ENCODE measurements around the gene TBL2. TPM values are rescaled to one million over a fixed set of nuclear protein-coding genes. Genes with fewer than 3 reads are reported as not detected.
"Not testable (repeated sequence)": the region's sequence is repeated elsewhere in the genome, so short reads cannot be mapped to it uniquely, and the experiment has no call there.

Gene TBL2
- total RNA-seq, 2 donors from 2014 or later: 27.7 to 29.6 TPM

DNA sequence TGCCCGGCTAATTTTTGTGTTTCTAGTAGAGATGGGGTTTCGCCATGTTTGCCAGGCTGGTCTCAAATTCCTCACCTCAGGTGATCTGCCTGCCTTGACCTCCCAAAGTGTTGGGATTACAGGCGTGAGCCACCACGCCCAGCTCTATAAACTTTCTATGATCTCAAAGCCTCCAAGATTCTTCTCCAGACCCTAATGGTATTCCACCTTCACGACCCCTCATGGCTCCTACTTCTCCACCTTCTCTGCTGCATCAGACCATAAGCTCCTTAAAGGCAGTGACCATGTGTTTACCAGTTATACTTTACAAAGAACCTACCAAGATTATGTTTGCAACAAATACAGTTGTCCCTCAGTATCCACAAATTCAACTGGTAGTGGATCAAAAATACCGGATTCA, 46.2 kb downstream of the TBL2 start:
- DNase-seq (no peak), ATAC-seq (replicated peaks in 1 of 2) (no peak)
- Mint-ChIP-seq H3K27me3 (ENCODE audit: low read depth) (no peaks in the 10 kb centered on the region), H3K36me3 (ENCODE audit: insufficient read depth in 2 of 2) (peaks cover 2 to 4% of the 10 kb centered on the region in 2 donors), H3K9me3 (no peaks in the 10 kb centered on the region), H3K4me1 (ENCODE audit: low read depth) (peaks cover 15% of the 10 kb centered on the region), H3K4me3 (no peak overlapping the region), H3K27ac (no peak overlapping the region)

DNA sequence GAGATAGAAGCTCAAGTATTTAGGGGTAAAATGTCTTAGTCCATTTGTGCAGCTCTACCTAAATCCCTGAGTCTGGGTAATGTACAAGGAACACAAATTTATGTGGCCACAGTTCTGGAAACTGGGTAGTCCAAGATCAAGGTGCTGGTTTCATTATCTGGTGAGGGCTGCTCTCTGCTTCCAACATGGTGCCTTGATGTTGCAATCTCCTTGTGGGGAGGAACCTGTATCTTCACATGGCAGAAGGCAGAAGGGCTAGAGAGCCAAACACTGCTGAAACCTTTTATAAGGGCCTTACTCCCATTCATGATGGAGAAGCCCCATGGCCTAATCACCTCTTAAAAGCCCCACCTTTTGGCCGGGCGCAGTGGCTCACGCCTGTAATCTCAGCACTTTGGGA, 47.6 kb downstream of the TBL2 start:
- Mint-ChIP-seq H3K36me3 (ENCODE audit: insufficient read depth in 2 of 2) (no peaks in the 10 kb centered on the region), H3K4me3 (no peak overlapping the region), H3K4me1 (ENCODE audit: low read depth) (peaks cover 22% of the 10 kb centered on the region), H3K27me3 (ENCODE audit: low read depth) (no peaks in the 10 kb centered on the region), H3K9me3 (no peaks in the 10 kb centered on the region), H3K27ac (no peak overlapping the region)
- DNase-seq: no peak
- no peak for ATAC-seq (replicated peaks in 1 of 2)

DNA sequence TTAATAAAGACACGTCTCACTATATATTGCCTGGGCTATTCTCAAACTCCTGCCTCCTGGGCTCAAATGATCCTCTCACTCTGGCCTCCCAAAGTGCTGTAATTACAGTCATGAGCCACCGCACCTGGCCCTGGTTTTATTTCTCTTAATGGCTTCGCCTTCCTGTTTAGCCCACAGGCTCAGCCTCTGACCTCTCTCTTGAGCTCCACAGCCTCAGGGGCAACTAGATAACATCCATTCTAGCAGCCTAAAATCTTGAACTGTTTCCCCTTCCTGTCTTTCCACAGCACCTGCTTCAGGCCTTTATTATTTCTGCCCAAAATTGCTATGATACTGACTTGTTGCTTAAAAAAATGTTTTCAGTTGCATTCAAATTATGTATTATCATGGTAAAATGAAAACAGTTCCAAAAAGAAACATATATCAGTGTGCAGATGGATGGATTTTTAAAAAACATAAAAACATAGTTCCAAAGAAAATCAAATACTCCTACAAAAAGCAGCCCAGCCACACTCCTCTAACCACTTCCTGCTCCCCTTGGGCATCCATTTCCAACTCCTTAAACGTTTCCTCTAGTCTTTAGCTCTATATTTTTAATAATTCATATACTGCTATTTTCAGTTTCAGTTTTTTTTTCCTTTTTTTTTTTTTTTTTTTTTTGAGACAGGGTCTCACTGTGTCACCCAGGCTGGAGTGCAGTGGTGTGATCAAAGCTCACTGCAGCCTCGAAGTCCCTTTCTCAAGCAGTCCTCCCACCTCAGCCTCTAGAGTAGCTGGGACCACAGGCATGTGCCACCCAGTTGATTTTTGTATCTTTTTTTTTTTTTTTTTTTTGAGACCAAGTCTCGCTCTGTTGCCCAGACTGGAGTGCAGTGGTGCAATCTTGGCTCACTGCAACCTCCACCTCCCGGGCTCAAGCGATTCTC, 51.2 kb downstream of the TBL2 start:
- Mint-ChIP-seq H3K36me3 (ENCODE audit: insufficient read depth in 2 of 2) (peaks cover 0 to 1% of the 10 kb centered on the region in 2 donors), H3K27me3 (ENCODE audit: low read depth) (no peaks in the 10 kb centered on the region), H3K4me1 (ENCODE audit: low read depth) (peaks cover 44% of the 10 kb centered on the region), H3K9me3 (no peaks in the 10 kb centered on the region), H3K27ac (peak overlapping the region; percentile 98), H3K4me3 (peak overlapping the region; percentile 52 to 81)
- DNase-seq (no peak), ATAC-seq (replicated peaks in 1 of 2) (no peak)

DNA sequence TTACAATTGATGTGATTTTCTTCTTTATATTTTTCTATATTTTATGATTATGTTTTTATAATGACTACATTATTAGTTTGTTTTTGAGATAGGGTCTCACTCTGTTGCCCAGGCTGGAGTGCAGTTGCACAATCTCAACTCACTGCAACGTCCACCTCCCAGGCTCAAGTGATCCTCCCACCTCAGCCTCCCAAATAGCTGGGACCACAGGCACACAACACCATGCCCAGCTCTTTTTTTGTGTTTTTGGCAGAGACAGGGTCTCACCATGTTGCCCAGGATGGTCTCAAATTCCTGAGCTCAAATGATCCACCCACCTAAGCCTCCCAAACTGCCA, 52.3 kb downstream of the TBL2 start:
- ATAC-seq (replicated peaks in 1 of 2); H3K27me3 Mint-ChIP-seq (ENCODE audit: low read depth); H3K9me3 Mint-ChIP-seq; H3K36me3 Mint-ChIP-seq (ENCODE audit: insufficient read depth in 2 of 2); DNase-seq; H3K27ac Mint-ChIP-seq: not testable (repeated sequence)
- Mint-ChIP-seq H3K4me3 (peak overlapping the region in 1 of 2 donors; percentile 82), H3K4me1 (ENCODE audit: low read depth) (peaks cover 44% of the 10 kb centered on the region)

DNA sequence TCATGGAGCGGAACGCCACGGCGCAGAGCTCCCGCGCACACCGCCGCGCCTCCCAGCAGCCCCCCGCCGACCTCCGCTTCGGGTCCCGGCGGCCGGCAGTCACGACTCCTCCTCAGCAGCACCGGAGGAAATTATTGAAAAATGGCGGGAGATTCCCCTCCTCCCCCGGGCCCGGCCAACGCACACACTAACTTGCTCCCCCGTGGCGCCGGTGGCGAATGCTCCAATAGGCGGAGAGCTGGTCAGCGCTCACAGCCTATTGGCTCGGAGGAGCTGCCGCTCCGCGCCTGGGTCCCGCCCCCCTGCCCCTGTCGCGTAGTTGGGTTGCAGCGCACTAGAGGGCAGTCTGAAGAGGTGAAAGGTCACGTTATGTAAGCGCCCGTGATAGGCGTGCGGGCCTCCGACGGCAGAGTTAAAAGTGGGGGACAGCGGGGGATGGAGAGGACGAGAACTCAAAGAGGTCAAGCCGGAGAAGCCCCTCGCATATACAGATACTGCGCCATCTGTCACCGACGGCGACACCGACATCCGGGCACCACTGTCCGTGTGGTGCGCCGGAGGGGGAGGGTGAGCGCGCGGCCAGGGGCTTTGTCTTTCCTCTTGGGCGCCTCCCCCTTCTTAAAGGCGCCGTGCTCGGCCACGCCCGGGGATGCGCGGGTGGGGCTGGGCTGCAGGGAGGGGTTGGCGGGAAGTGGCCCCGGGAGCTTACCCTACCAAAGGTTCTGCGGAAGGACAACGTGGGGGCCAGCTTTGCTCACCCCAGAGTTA, 56.1 kb downstream of the TBL2 start, which contains the start of gene BAZ1B:
BAZ1B (minus strand) TSS at position 189 of the 768 bp plus-strand sequence. CDS start 360 bp downstream, outside the sequence.
- Mint-ChIP-seq H3K27ac (peak within 1 kb of the TSS; percentile 93), H3K4me1 (ENCODE audit: low read depth) (peaks cover 63% of the 10 kb centered on the region), H3K4me3 (peak within 1 kb of the TSS; percentile 89 to 91), H3K27me3 (ENCODE audit: low read depth) (no peaks in the 10 kb centered on the region), H3K9me3 (no peaks in the 10 kb centered on the region), H3K36me3 (ENCODE audit: insufficient read depth in 2 of 2) (peaks cover 13 to 28% of the 10 kb centered on the region in 2 donors)
- ATAC-seq (replicated peaks in 1 of 2): peak; percentile 93 to 94
- peak; percentile 97 for DNase-seq

DNA sequence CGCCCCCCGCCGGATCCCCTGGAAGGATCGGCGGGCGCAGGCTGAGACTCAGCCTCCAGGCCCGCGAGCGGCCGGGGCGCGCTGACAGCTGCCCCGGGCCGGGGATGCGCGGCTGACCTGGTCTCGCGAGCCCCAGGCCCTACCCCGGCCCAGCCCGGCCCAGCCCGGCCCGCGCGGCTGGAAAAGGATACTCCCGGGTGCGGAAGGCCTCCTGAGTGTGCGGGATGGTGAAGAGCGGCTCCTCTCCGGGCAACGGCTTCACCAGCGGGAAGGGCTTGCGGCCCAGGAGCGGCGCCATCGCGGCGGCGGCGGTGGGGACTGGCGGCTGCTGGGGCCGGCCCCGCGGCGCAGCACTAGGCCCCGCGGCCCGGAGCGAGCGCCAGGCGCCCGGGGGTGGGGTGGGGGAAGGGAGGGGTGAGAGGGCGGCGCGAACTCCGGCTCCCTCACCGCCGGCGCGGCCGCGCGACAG, 56.7 kb downstream of the TBL2 start:
- H3K4me1 Mint-ChIP-seq (ENCODE audit: low read depth): peaks cover 60% of the 10 kb centered on the region
- H3K27ac Mint-ChIP-seq: no peak overlapping the region
- no peaks in the 10 kb centered on the region for H3K9me3 Mint-ChIP-seq
- no peaks in the 10 kb centered on the region for H3K27me3 Mint-ChIP-seq (ENCODE audit: low read depth)
- ATAC-seq (replicated peaks in 1 of 2) (peak; percentile 57 to 63), DNase-seq (peak in 1 of 2 donors; percentile 67)
- peaks cover 16 to 32% of the 10 kb centered on the region in 2 donors for H3K36me3 Mint-ChIP-seq (ENCODE audit: insufficient read depth in 2 of 2)
- H3K4me3 Mint-ChIP-seq: peak overlapping the region; percentile 65 to 91

DNA sequence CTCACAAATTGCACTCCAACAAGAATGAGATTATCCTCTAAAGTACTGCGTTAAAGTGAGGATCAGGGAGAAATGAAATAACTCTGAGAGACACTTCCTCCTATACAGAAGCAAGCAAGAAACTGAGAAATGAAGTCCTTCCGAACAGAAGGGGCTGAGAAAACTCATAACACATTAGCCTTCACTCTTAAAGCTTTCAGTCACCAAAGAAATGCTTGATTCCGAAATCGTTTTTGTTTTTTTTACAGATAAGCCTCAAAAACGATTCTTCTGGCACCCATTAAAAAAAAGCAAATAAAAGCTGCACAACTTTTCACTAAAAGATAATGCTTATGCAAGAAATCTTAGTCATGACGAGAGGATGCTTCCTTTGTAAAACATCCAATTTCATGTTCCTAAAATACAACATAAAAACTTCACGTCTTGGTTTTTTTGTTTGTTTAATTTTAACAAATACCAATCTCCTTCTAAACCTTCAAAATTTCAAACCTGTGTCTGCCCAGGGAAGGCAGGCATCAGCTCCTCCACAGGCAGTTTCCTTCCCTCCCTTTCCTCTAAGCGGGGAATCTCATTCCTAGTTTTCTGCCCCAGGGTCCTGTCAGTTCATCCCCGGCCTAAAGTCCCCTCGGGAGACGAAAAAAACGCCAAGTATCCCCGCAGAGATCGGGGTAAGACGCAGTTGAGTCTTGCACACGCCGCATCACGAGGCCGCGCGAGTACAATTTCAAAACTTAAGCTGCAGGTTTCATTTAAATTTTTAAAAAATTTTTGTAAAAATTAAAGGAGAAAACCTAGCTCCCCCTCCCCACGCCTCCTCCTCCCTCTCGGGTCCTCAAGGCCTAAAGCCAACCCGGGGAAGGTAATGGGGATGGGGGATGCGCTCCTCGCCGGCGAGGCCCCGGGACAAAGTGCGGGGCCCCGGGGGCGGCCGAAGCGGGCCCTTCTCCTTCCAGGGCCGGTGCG, 57.4 kb downstream of the TBL2 start:
- H3K4me1 Mint-ChIP-seq (ENCODE audit: low read depth): peaks cover 59% of the 10 kb centered on the region
- peak overlapping the region; percentile 89 to 90 for H3K4me3 Mint-ChIP-seq
- no peaks in the 10 kb centered on the region for H3K9me3 Mint-ChIP-seq
- peak overlapping the region; percentile 93 for H3K27ac Mint-ChIP-seq
- no peaks in the 10 kb centered on the region for H3K27me3 Mint-ChIP-seq (ENCODE audit: low read depth)
- no peak for ATAC-seq (replicated peaks in 1 of 2)
- peaks cover 16 to 32% of the 10 kb centered on the region in 2 donors for H3K36me3 Mint-ChIP-seq (ENCODE audit: insufficient read depth in 2 of 2)
- no peak for DNase-seq

DNA sequence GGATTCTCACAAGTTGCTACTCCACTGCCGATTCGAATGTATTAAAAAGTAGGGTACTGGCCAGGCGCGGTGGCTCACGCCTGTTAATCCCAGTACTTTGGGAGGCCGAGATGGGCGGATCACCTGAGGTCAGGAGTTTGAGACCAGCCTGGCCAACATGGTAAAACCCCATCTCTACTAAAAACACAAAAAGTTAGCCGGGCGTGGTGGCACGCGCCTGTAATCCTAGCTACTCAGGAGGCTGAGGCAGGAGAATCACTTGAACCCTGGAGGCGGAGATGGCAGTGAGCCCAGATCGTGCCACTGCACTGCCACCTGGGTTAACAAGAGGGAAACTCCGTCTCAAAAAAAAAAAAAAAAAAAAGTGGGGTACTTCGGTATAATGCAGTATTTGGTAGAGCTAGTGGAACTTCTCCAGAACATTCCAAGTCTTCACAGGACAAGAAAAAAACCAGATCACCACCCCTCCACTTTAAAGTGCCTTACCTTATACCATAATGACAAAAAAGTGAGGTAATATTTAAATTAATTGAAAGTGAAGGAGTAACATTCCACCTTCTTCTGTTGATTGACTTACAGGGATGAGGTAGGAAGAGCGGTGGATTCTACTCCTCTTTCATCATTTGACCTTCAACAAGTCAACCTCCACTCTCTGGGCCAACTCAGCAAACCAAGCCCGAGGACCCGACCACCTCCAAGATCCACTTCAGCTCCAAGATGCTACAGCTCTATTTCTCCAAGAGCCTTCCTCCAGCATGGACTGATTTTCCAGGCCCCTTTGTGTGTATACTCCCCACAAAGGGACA, 58.3 kb downstream of the TBL2 start:
- DNase-seq: peak in 1 of 2 donors; percentile 20
- peak overlapping the region; percentile 93 for H3K27ac Mint-ChIP-seq
- peak overlapping the region; percentile 89 to 90 for H3K4me3 Mint-ChIP-seq
- no peak for ATAC-seq (replicated peaks in 1 of 2)
- H3K4me1 Mint-ChIP-seq (ENCODE audit: low read depth): peaks cover 53% of the 10 kb centered on the region
- no peaks in the 10 kb centered on the region for H3K27me3 Mint-ChIP-seq (ENCODE audit: low read depth)
- peaks cover 16 to 33% of the 10 kb centered on the region in 2 donors for H3K36me3 Mint-ChIP-seq (ENCODE audit: insufficient read depth in 2 of 2)
- no peaks in the 10 kb centered on the region for H3K9me3 Mint-ChIP-seq

DNA sequence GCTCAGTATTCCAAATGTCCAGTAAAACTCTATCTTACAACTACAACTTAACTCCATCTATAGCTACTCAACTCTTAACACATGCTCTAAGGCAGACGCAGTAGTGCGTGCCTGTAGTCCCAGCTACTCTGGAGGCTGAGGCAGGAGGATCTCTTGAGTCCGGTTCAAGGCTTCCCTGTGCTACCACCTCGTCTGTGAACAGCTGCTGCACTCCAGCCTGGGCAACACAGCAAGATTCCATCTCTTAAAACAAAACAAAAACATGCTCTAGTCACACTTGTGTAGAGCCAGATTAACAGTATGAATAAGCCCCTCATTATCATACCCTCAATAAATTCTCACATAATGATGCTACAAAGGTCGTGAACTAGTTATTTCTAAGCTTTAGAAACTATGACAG, 59.9 kb downstream of the TBL2 start:
- ATAC-seq (replicated peaks in 1 of 2) (no peak), DNase-seq (no peak)
- peaks cover 54% of the 10 kb centered on the region for H3K4me1 Mint-ChIP-seq (ENCODE audit: low read depth)
- peak overlapping the region; percentile 89 to 90 for H3K4me3 Mint-ChIP-seq
- H3K27me3 Mint-ChIP-seq (ENCODE audit: low read depth): no peaks in the 10 kb centered on the region
- peak overlapping the region; percentile 93 for H3K27ac Mint-ChIP-seq
- H3K9me3 Mint-ChIP-seq: no peaks in the 10 kb centered on the region
- H3K36me3 Mint-ChIP-seq (ENCODE audit: insufficient read depth in 2 of 2): peaks cover 19 to 36% of the 10 kb centered on the region in 2 donors
